GM23338 (cell line): ENCODE results near the gene ASAP2. TPM values are rescaled to one million over a fixed set of nuclear protein-coding genes. Genes with fewer than 3 reads are reported as not detected.

Source experiments
- ATAC-seq: fragments of 200-7000 bp; cut with Tn5 transposase; 3 replicates; pipeline ENCODE4 v1.9.1; 2020
- DNase-seq: peaks from one replicate; pipeline ENCODE4 v3.0.0-alpha.2; 2015; ENCODE audit warnings: low spot score
- H2AFZ ChIP-seq: fragments of 200-600 bp; sonication (generic); 2 replicates; pipeline ENCODE4 v1.8.0; 2016; ENCODE audit warnings: antibody characterized with exemption, mild to moderate bottlenecking, moderate library complexity
- H3F3A ChIP-seq: fragments of 200-600 bp; sonication (generic); replicated peaks from 2 replicates; pipeline ENCODE4 v1.8.0; 2017; ENCODE audit warnings: antibody characterized with exemption, mixed run types, low read depth
- H3K27ac ChIP-seq: fragments of 200-600 bp; sonication (generic); 2 replicates; pipeline ENCODE4 v1.6.1; 2016; ENCODE audit warnings: low read depth
- H3K27me3 ChIP-seq: fragments of 200-600 bp; sonication (generic); 2 replicates; pipeline ENCODE4 v1.8.0; 2016; ENCODE audit warnings: mild to moderate bottlenecking, mixed run types, moderate library complexity; ENCODE audit not compliant: insufficient read depth
- H3K36me3 ChIP-seq: fragments of 200-600 bp; sonication (generic); 2 replicates; pipeline ENCODE4 v1.8.0; 2016; ENCODE audit warnings: mild to moderate bottlenecking; ENCODE audit not compliant: insufficient read depth
- H3K4me1 ChIP-seq: fragments of 200-600 bp; sonication (generic); 2 replicates; pipeline ENCODE4 v1.8.0; 2016; ENCODE audit warnings: mild to moderate bottlenecking, moderate library complexity; ENCODE audit not compliant: insufficient read depth
- H3K4me2 ChIP-seq: fragments of 200-600 bp; sonication (generic); 2 replicates; pipeline ENCODE4 v1.7.1; 2017; ENCODE audit warnings: mixed run types
- H3K4me3 ChIP-seq: fragments of 200-600 bp; sonication (generic); 2 replicates; pipeline ENCODE4 v1.6.1; 2016; ENCODE audit warnings: mixed run types
- H3K79me2 ChIP-seq: fragments of 200-600 bp; sonication (generic); replicated peaks from 2 replicates; pipeline ENCODE4 v1.8.0; 2017; ENCODE audit warnings: mild to moderate bottlenecking; ENCODE audit not compliant: insufficient read depth
- H3K9me2 ChIP-seq: fragments of 200-600 bp; sonication (generic); 2 replicates; pipeline ENCODE4 v1.8.0; 2017; ENCODE audit not compliant: insufficient read depth
- H4K20me1 ChIP-seq: fragments of 200-600 bp; sonication (generic); replicated peaks from 2 replicates; pipeline ENCODE4 v1.8.0; 2017; ENCODE audit warnings: mild to moderate bottlenecking; ENCODE audit not compliant: insufficient read depth
- H3K27ac Mint-ChIP-seq: 2 replicates; pipeline ENCODE4 v1.8.0; 2020; ENCODE audit warnings: inconsistent platforms, mild to moderate bottlenecking, moderate library complexity, mixed read lengths
- H3K27me3 Mint-ChIP-seq: 3 replicates; pipeline ENCODE4 v1.8.0; 2022; ENCODE audit warnings: low read depth, mild to moderate bottlenecking, moderate library complexity, mixed read lengths, inconsistent platforms; ENCODE audit not compliant: insufficient read depth, poor library complexity
- H3K36me3 Mint-ChIP-seq: 3 replicates; pipeline ENCODE4 v1.8.0; 2021; ENCODE audit warnings: low read depth, mild to moderate bottlenecking, inconsistent platforms, moderate library complexity, mixed read lengths
- H3K4me1 Mint-ChIP-seq: 3 replicates; pipeline ENCODE4 v1.8.0; 2020; ENCODE audit warnings: mild to moderate bottlenecking, inconsistent platforms, mixed read lengths
- H3K4me3 Mint-ChIP-seq: 3 replicates; pipeline ENCODE4 v1.8.0; 2021; ENCODE audit warnings: moderate library complexity, mild to moderate bottlenecking, inconsistent platforms, mixed read lengths
- H3K9me3 Mint-ChIP-seq: 3 replicates; pipeline ENCODE4 v1.8.0; 2020; ENCODE audit warnings: moderate library complexity, mild to moderate bottlenecking, inconsistent platforms, mixed read lengths
- CREB1 ChIP-seq: fragments of 250-450 bp; sonication (Bioruptor Pico); IDR thresholded peaks from 2 replicates; pipeline ENCODE4 v1.5.0; 2020; ENCODE audit warnings: low read depth, mild to moderate bottlenecking, moderate library complexity
- ETS1 ChIP-seq: IDR thresholded peaks from 2 replicates; pipeline ENCODE4 v1.6.1; 2016; ENCODE audit warnings: antibody characterized with exemption
- EZH2 ChIP-seq: fragments of 200-600 bp; sonication (generic); IDR thresholded peaks from one replicate; pipeline ENCODE4 v1.8.0; 2017; ENCODE audit warnings: antibody characterized with exemption, mild to moderate bottlenecking, low read depth; ENCODE audit not compliant: unreplicated experiment
- EZH2phosphoT487 ChIP-seq: fragments of 200-600 bp; sonication (generic); IDR thresholded peaks from one replicate; pipeline ENCODE4 v1.8.1; 2018; ENCODE audit warnings: antibody characterized with exemption; ENCODE audit not compliant: unreplicated experiment
- JUNB ChIP-seq: IDR thresholded peaks from one replicate; pipeline ENCODE4 v1.6.1; 2016; ENCODE audit warnings: antibody characterized with exemption; ENCODE audit not compliant: unreplicated experiment
- NANOG ChIP-seq: IDR thresholded peaks from 2 replicates; pipeline ENCODE4 v1.6.1; 2016; ENCODE audit warnings: antibody characterized with exemption, borderline replicate concordance
- POLR2AphosphoS5 ChIP-seq: IDR thresholded peaks from 2 replicates; pipeline ENCODE4 v1.6.1; 2016; ENCODE audit warnings: antibody characterized with exemption, low read depth
- STAT1 ChIP-seq: IDR thresholded peaks from one replicate; pipeline ENCODE4 v1.6.1; 2016; ENCODE audit warnings: antibody characterized with exemption; ENCODE audit not compliant: unreplicated experiment
- ZNF114 ChIP-seq: fragments of 250-450 bp; sonication (Bioruptor Pico); IDR thresholded peaks from 2 replicates; pipeline ENCODE4 v1.5.0; 2020; ENCODE audit warnings: mild to moderate bottlenecking, moderate library complexity
- ZNF331 ChIP-seq: fragments of 250-450 bp; sonication (Bioruptor Pico); IDR thresholded peaks from 2 replicates; pipeline ENCODE4 v1.5.0; 2020; ENCODE audit warnings: low read depth, mild to moderate bottlenecking, moderate library complexity
- ZNF462 ChIP-seq: fragments of 250-450 bp; sonication (Bioruptor Pico); IDR thresholded peaks from 2 replicates; pipeline ENCODE4 v1.5.0; 2020; ENCODE audit warnings: mild to moderate bottlenecking, moderate library complexity
- polyA plus RNA-seq: library from polyadenylated mRNA; unstranded; fragments of >200 nt; fragmentation: Nextera tagmentation; extraction: Ambion mirVana; gene quantifications from 2 replicates; pipeline ENCODE4 v1.2.1, GENCODE V29; 2016
- total RNA-seq: library from RNA; depleted of rRNA; stranded (reverse); fragments of >200 nt; shearing (Covaris generic); gene quantifications from 2 replicates; pipeline ENCODE4 v1.2.3, GENCODE V29; 2014
- TF ChIP-seq, protein P1 (sequence below), 2 experiments: fragments of 200-600 bp in 1 of 2; sonication (generic) in 1 of 2; conservative IDR thresholded peaks; 2 replicates each; pipeline versions ENCODE4 v1.5.1 to v1.6.1; 2016 to 2017; ENCODE audit warnings: antibody characterized with exemption in 2 of 2, low read depth in 2 of 2, mild to moderate bottlenecking in 2 of 2, moderate library complexity in 1 of 2
- TF ChIP-seq, protein P2 (sequence below): IDR thresholded peaks from one replicate; pipeline ENCODE4 v1.6.1; 2018; ENCODE audit warnings: antibody characterized with exemption; ENCODE audit not compliant: unreplicated experiment

The ASAP2 gene
- total and polyA plus RNA-seq, 2 experiments from 2014 or later: 2.6 to 15.6 TPM

DNA sequence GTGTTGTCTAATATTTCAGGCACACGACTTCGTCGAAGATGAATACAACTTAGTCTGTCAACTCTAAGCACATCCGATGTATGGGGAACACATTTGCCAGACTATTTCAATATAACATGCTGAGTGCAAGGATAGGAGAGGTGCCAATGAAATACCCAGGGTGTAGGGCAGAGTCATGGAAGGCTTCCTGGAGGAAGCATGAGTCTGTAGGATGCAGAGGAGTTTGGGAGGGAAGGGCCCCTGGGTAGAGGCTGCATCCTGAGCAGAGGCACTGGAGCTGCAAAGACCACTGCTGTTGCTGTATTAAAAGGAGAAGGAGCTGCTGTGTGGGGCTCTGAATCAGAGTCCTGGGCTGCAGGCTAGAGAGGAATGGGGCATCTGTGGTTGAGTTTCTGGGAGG, 89.9 kb downstream of the ASAP2 start:
- Histone ChIP-seq H3K4me3 (no peak overlapping the region), H3K27ac (no peak overlapping the region), H3F3A (no peaks in the 10 kb centered on the region), H4K20me1 (peaks cover 5% of the 10 kb centered on the region), H3K36me3 (no peaks in the 10 kb centered on the region), H3K79me2 (peaks cover 9% of the 10 kb centered on the region), H3K9me2 (no peaks in the 10 kb centered on the region), H3K4me1 (no peaks in the 10 kb centered on the region; the same call in 1 of the 2 replicates), H3K27me3 (no peaks in the 10 kb centered on the region), H2AFZ (no peak overlapping the region), H3K4me2 (no peak overlapping the region)
- ATAC-seq (no peak), DNase-seq (no peak)
- H3K36me3 Mint-ChIP-seq: no peaks in the 10 kb centered on the region
- peaks cover 11% of the 10 kb centered on the region for H3K27me3 Mint-ChIP-seq
- TF ChIP-seq POLR2AphosphoS5 (no peak), EZH2phosphoT487 (no peak), JUNB (no peak), STAT1 (no peak), ZNF331 (CRISPR knock-in tag) (no peak), NANOG (no peak), ZNF114 (CRISPR knock-in tag) (no peak), ETS1 (no peak), EZH2 (no peak), CREB1 (no peak), ZNF462 (CRISPR knock-in tag) (no peak)
- TF ChIP-seq, protein P1, sequence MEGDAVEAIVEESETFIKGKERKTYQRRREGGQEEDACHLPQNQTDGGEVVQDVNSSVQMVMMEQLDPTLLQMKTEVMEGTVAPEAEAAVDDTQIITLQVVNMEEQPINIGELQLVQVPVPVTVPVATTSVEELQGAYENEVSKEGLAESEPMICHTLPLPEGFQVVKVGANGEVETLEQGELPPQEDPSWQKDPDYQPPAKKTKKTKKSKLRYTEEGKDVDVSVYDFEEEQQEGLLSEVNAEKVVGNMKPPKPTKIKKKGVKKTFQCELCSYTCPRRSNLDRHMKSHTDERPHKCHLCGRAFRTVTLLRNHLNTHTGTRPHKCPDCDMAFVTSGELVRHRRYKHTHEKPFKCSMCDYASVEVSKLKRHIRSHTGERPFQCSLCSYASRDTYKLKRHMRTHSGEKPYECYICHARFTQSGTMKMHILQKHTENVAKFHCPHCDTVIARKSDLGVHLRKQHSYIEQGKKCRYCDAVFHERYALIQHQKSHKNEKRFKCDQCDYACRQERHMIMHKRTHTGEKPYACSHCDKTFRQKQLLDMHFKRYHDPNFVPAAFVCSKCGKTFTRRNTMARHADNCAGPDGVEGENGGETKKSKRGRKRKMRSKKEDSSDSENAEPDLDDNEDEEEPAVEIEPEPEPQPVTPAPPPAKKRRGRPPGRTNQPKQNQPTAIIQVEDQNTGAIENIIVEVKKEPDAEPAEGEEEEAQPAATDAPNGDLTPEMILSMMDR (conservative IDR thresholded peaks at IDR 0.05; ENCODE audit: low read depth in 2 of 2): no peak
- TF ChIP-seq, protein P2, sequence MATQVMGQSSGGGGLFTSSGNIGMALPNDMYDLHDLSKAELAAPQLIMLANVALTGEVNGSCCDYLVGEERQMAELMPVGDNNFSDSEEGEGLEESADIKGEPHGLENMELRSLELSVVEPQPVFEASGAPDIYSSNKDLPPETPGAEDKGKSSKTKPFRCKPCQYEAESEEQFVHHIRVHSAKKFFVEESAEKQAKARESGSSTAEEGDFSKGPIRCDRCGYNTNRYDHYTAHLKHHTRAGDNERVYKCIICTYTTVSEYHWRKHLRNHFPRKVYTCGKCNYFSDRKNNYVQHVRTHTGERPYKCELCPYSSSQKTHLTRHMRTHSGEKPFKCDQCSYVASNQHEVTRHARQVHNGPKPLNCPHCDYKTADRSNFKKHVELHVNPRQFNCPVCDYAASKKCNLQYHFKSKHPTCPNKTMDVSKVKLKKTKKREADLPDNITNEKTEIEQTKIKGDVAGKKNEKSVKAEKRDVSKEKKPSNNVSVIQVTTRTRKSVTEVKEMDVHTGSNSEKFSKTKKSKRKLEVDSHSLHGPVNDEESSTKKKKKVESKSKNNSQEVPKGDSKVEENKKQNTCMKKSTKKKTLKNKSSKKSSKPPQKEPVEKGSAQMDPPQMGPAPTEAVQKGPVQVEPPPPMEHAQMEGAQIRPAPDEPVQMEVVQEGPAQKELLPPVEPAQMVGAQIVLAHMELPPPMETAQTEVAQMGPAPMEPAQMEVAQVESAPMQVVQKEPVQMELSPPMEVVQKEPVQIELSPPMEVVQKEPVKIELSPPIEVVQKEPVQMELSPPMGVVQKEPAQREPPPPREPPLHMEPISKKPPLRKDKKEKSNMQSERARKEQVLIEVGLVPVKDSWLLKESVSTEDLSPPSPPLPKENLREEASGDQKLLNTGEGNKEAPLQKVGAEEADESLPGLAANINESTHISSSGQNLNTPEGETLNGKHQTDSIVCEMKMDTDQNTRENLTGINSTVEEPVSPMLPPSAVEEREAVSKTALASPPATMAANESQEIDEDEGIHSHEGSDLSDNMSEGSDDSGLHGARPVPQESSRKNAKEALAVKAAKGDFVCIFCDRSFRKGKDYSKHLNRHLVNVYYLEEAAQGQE: no peak
- no peaks in the 10 kb centered on the region for H3K9me3 Mint-ChIP-seq
- H3K4me3 Mint-ChIP-seq: no peak overlapping the region
- H3K27ac Mint-ChIP-seq: no peak overlapping the region
- H3K4me1 Mint-ChIP-seq: peaks cover 11% of the 10 kb centered on the region
